Measurements from ENCODE around the gene CCIN. TPM values are rescaled to one million over a fixed set of nuclear protein-coding genes. Genes with fewer than 3 reads are reported as not detected.
A peak's percentile ranks its signal among the peaks of the same experiment; 100 is the strongest.

Gene CCIN
- total and polyA plus RNA-seq, 9 of the 15 experiments (the other 6 are each of a cell fraction or from before 2014, with no cell fraction given), result not detected

DNA sequence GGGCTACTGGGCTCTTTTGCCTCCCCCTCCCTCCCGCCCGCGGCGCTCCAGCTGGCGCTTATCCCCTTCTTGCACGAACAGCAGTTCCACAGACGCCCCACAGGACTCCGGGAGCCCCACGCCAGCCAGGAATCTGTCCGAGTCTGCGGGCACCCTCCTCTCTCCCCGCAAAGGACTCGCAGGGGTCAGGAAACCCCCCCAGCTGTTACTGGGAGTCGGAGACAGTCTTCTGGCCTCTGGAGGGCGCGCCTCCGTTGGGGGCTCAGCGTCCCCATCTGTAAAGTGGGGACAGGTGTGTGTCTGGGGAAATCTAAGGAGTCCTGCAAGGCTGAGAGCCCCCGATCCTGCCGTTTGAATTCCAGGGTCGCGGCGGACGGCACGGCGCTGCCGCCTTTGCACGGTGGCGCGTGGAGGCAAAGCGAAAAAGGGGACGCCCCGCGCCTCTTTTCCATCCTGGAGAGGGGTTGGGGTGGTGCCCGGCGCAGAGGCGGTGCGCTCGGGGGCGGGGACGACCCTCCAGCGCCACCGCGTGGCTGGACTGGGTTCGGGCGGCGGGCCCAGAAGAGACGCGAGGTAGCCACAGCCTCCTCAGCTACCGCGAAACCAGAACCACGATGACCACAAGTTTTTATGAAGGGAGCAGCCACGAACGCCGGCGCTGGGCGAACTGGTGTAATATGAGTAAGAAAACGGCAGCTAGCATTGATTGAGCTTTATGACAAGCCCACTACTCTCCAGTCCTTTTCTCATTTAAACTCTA is 2.8 kb upstream of the CCIN start:
- Histone ChIP-seq H3K4me3 (peak overlapping the region; percentile 22), H3K9me1 (ENCODE audit: control insufficient read depth, insufficient read depth, low read length) (no peaks in the 10 kb centered on the region), H2AFZ (ENCODE audit: low read depth, low read length) (peak overlapping the region; percentile 47; the same call in 1 of the 2 replicates), H3K27me3 (ENCODE audit: control insufficient read depth in 2 of 2, insufficient read depth in 2 of 2, low read length in 2 of 2) (peaks cover 0 to 13% of the 10 kb centered on the region in 2 experiments; a peak in 2 of 5 replicates), H3K4me2 (ENCODE audit: insufficient read depth, low read length) (peak overlapping the region; percentile 57), H3K79me2 (ENCODE audit: control insufficient read depth, insufficient read depth, low read length) (no peaks in the 10 kb centered on the region), H3K27ac (ENCODE audit: extremely low read depth, low read depth, low read length) (no peak overlapping the region), H4K20me1 (replicated peaks; ENCODE audit: control insufficient read depth, insufficient read depth, low read length) (no peaks in the 10 kb centered on the region), H3K9ac (ENCODE audit: insufficient read depth in 1 of 2, low read depth in 2 of 2, low read length in 2 of 2) (peak overlapping the region in 1 of 2 experiments; percentile 17; a peak in 1 of 4 replicates), H3K36me3 (ENCODE audit: control insufficient read depth, insufficient read depth, low read length) (no peaks in the 10 kb centered on the region), H3K9me3 (replicated peaks; ENCODE audit: control insufficient read depth, insufficient read depth, low read depth, low read length) (no peaks in the 10 kb centered on the region), H3K4me1 (replicated peaks in 1 of 2; ENCODE audit: control insufficient read depth in 2 of 2, insufficient read depth in 2 of 2, low read length in 2 of 2) (peaks cover 5 to 22% of the 10 kb centered on the region in 2 experiments; a peak in 4 of 5 replicates)
- intact Hi-C loops (cut with micrococcal nuclease) (loop anchor here (1.0 to 5.0 kb wide), 3 partner anchors 63 to 209 kb away; partner anchors contain the start of gene OR2S2), in situ Hi-C loops (cut with MboI) (loop anchor here (5.0 kb wide), 1 partner anchor 64 kb away; no protein-coding TSS in a partner anchor)
- FAIRE-seq, result peak; percentile 32
- peak; percentile 95 for ATAC-seq
- POLR2A ChIA-PET, result interaction anchor here (0.6 to 1.3 kb wide), 5 partner anchors 9 to 1820 kb away, joined by 3 to 5 read pairs (median 3); partner anchors contain the start of gene CLTA
- CTCF ChIA-PET (ENCODE audit: low intra/inter-chr PET ratio), result interaction anchor here (0.6 to 2.5 kb wide), 5 partner anchors 61 to 1411 kb away, joined by 3 to 13 read pairs (median 3); no protein-coding TSS in a partner anchor
- WGBS (ENCODE audit: insufficient coverage, low coverage, missing lambda C conversion rate), result 6% methylated on average over 30 of the region's 58 CpGs
- BruUV-seq (replicated peaks), result no TSS peak
- DNase-seq (ENCODE audit: extremely low read depth in 1 of 4, low spot score in 3 of 4), result peak; percentile 81 to 91 (median 88)
- TF ChIP-seq SRSF1 (IDR thresholded peaks at IDR 0.05; ENCODE audit: low read depth, low read length) (no peak), PCBP1 (IDR thresholded peaks at IDR 0.05; ENCODE audit: low read depth, low read length, poor library complexity, severe bottlenecking) (no peak), FOXK1 (CRISPR knock-in tag; IDR thresholded peaks at IDR 0.05; ENCODE audit: borderline replicate concordance) (no peak), KDM2B (CRISPR knock-in tag; IDR thresholded peaks at IDR 0.05) (no peak), KLF13 (tag; IDR thresholded peaks at IDR 0.05; ENCODE audit: borderline replicate concordance, low read depth) (peak; percentile 57; the same call in 1 of the 2 replicates), CTBP1 (IDR thresholded peaks at IDR 0.05; ENCODE audit: borderline replicate concordance) (peak; percentile 49; the same call in 1 of the 2 replicates), EP300 (IDR thresholded peaks at IDR 0.05; ENCODE audit: low read length) (no peak), PHTF2 (CRISPR knock-in tag; IDR thresholded peaks at IDR 0.05) (no peak), RCOR1 (IDR thresholded peaks at IDR 0.05; ENCODE audit: borderline replicate concordance in 1 of 2, low read depth in 2 of 2, low read length in 2 of 2) (peak in 1 of 2 experiments; percentile 44; a peak in 1 of 4 replicates), TCF3 (CRISPR knock-in tag; IDR thresholded peaks at IDR 0.05) (no peak), ZNF24 (IDR thresholded peaks at IDR 0.05) (no peak), FOXJ3 (CRISPR knock-in tag; IDR thresholded peaks at IDR 0.05) (no peak), MAFF (IDR thresholded peaks at IDR 0.05; ENCODE audit: low read length) (no peak), MTA1 (IDR thresholded peaks at IDR 0.05; ENCODE audit: borderline replicate concordance) (no peak), ELF2 (CRISPR knock-in tag; IDR thresholded peaks at IDR 0.05) (no peak)
- TF ChIP-seq, protein P1, sequence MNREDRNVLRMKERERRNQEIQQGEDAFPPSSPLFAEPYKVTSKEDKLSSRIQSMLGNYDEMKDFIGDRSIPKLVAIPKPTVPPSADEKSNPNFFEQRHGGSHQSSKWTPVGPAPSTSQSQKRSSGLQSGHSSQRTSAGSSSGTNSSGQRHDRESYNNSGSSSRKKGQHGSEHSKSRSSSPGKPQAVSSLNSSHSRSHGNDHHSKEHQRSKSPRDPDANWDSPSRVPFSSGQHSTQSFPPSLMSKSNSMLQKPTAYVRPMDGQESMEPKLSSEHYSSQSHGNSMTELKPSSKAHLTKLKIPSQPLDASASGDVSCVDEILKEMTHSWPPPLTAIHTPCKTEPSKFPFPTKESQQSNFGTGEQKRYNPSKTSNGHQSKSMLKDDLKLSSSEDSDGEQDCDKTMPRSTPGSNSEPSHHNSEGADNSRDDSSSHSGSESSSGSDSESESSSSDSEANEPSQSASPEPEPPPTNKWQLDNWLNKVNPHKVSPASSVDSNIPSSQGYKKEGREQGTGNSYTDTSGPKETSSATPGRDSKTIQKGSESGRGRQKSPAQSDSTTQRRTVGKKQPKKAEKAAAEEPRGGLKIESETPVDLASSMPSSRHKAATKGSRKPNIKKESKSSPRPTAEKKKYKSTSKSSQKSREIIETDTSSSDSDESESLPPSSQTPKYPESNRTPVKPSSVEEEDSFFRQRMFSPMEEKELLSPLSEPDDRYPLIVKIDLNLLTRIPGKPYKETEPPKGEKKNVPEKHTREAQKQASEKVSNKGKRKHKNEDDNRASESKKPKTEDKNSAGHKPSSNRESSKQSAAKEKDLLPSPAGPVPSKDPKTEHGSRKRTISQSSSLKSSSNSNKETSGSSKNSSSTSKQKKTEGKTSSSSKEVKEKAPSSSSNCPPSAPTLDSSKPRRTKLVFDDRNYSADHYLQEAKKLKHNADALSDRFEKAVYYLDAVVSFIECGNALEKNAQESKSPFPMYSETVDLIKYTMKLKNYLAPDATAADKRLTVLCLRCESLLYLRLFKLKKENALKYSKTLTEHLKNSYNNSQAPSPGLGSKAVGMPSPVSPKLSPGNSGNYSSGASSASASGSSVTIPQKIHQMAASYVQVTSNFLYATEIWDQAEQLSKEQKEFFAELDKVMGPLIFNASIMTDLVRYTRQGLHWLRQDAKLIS (CRISPR knock-in tag; IDR thresholded peaks at IDR 0.05), result no peak
- TF ChIP-seq, protein P2, sequence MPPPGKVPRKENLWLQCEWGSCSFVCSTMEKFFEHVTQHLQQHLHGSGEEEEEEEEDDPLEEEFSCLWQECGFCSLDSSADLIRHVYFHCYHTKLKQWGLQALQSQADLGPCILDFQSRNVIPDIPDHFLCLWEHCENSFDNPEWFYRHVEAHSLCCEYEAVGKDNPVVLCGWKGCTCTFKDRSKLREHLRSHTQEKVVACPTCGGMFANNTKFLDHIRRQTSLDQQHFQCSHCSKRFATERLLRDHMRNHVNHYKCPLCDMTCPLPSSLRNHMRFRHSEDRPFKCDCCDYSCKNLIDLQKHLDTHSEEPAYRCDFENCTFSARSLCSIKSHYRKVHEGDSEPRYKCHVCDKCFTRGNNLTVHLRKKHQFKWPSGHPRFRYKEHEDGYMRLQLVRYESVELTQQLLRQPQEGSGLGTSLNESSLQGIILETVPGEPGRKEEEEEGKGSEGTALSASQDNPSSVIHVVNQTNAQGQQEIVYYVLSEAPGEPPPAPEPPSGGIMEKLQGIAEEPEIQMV (tag; conservative IDR thresholded peaks at IDR 0.05; ENCODE audit: low read depth), result no peak

All from K562 (cell line).